DMS 273 (cell line): ENCODE results near the gene PPP4R2.
"Not testable (repeated sequence)": the region's sequence is repeated elsewhere in the genome, so short reads cannot be mapped to it uniquely, and the experiment has no call there.

Experiments used
- DNase-seq: peaks from one replicate; lab custom pipeline; 2025; ENCODE audit not compliant: unreplicated experiment; lab: John Stamatoyannopoulos, UW

PPP4R2 gene

DNA sequence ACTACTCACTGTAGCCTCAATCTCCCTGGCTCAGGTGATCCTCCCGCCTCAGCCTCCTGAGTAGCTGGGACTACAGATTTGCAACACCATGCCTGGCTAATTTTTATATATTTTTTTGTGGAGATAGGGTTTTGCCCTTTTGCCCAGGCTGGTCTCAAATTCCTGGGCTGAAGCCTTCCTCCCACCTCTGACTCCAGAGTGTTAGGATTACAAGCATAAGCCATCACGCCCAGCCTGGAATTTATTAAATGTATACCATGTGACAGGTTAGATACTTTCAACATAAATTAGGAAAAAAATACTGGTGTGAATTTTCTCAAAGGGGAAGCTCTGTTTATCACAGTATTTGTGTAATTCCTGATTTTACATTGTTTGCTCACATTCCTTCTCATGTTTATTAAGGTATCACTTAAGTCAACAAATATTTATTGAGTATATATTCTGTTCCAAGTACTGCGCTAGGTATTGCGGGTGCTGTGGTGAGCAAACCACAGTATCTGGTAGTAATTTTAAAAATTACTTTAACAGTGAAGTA is 24.8 kb downstream of the PPP4R2 start:
- DNase-seq = no peak

DNA sequence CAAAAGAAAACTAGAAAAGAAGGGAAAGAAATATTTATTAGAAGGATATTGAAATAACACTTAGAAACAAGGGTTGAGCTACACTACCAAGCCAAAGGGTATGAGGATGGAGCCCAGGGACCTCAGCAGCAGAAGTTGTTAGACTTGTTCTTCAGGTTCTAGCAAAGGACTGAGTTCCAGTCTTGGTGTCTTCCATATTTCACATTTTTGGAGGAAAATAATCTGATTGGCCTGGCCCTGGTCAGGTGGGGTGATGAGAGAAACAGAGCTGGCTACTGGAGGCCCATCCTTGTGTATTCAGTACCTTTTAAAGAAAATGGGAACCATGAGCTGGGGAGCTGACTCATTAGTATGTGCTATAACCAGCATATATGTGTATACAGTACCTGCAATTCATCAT is 28.2 kb downstream of the PPP4R2 start:
- no peak for DNase-seq

DNA sequence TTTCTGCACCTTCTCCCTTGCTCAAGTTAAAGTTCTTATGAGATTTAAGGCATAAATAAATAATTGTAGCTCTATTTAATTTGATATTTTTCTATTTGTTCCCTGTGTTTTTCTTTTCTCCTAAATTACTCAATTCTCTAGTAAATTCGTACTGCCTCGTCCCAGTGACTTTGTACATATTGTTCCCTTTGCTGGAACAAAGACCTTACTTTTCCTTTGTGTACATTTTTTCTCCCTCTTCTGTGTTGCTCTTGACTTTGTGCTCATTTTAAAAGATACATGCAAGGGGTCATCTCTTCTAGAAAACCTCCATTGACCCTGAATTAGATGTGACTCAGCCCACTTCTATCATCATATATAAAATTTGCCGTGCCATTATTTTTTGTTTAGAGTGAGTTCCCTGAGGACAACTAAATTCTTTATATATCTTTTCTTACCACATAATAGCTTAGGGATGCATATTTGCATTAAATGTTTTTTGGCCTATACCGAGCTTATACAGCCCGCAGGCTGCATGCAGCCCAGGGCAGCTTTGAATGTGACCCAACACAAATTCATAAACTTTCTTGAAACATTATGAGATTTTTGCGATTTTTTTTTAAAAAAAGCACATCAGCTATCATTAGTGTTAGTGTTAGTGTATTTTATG is 29.6 kb downstream of the PPP4R2 start:
- DNase-seq = no peak

DNA sequence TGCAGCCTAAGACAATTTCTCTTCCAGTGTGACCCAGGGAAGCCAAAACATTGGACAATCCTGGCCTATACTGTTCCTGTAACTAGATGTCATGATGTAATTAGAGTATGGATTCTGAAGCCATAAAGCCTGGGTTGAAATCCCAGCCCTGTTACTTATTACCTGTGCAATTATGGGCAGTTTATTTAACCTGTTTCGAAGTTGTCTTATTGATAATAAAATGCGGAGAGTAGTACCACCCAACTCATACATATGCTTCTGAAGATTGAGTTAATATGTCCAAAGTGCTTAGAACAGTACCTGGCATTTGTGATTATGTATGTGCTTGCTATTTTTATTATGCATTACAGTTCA is 30.1 kb downstream of the PPP4R2 start:
- DNase-seq = no peak

DNA sequence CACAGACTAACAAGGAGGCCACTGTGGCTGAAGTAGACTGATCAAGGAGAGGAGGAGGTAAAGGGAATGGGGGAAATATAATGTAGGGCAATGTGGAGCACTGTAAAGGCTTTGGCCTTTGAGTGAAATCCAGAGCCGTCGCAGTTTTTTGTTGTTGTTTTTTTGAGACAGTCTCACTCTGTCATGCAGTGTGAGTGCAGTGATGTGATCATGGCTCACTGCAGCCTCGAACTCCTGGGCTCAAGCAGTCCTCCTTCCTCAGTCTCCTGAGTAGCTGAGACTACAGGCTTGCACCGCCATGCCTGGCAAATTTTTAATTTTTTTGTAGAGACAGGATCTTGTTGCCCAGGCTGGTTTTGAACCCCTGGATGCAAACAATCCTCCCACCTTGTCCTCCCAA is 32.2 kb downstream of the PPP4R2 start:
- DNase-seq = no peak

DNA sequence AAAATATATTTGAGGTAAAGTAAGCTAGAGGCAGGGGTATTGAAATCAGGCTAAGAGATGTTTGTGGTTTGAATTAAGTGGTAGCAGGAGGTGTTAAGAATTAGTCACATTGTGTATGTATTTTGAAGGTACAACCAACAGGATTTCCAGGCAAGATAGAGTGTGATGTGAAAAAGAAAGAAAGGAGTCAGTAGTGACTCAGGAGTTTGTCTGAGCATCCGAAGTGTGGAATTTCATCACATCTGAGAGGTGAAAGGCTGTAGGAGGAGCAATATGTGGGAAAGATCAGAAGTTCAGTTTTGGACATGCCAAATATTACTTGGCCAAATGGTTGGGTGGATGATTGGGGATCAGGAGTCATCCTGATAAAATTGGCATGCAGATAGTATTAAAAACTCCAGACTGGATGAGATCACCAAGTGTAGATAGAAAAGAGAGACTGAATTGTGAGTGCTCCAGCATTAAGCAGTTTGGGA is 32.7 kb downstream of the PPP4R2 start:
- no peak for DNase-seq

DNA sequence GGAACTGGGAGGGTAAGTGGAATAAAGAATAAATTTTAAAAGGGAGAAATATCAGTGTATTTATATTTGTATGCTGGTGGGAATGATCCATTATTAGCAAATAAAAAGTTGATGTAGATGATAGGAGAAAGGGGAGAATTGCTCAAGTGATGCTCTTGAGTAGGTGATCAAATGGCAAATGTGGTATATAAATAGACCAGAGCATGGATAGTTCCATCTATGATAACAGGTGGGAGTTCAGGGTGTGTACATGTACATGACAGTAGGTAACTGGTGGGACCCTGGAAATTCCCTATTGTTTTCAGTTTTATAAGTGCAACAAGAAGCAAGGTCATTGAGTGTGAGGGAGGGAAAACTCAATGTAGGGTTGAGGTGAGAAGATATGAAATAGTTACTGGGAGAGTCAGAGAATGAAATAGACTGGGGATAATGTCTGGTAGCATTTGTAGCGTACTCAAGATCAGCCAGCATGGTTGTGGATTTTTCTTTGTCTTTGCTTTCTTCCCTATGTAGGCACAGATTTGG is 33.5 kb downstream of the PPP4R2 start:
- DNase-seq = no peak

DNA sequence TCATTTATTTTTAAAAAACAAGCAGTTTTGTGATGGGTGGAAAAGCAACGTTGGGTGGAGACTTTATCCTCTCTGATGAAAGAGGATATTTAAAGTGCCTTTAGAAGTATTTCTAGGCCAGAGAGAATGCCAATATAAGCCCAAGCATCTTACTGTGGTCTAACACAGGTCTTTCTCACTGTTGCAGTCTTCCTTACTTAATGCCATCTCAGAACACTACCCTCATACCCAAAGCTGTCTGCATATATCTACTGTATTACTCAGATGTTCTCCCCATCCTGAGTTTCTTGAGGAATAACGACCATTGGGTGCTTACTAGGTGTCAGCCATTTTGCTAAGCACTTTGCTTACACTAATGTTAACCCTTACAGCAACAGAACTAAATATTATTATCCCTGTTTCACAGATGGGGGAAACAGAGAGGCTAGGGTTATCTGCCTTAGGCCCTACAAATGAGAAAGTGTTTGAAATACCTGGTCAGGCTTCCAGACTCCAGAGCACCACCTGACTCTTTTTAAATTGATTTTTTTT is 35.0 kb downstream of the PPP4R2 start:
- no peak for DNase-seq

DNA sequence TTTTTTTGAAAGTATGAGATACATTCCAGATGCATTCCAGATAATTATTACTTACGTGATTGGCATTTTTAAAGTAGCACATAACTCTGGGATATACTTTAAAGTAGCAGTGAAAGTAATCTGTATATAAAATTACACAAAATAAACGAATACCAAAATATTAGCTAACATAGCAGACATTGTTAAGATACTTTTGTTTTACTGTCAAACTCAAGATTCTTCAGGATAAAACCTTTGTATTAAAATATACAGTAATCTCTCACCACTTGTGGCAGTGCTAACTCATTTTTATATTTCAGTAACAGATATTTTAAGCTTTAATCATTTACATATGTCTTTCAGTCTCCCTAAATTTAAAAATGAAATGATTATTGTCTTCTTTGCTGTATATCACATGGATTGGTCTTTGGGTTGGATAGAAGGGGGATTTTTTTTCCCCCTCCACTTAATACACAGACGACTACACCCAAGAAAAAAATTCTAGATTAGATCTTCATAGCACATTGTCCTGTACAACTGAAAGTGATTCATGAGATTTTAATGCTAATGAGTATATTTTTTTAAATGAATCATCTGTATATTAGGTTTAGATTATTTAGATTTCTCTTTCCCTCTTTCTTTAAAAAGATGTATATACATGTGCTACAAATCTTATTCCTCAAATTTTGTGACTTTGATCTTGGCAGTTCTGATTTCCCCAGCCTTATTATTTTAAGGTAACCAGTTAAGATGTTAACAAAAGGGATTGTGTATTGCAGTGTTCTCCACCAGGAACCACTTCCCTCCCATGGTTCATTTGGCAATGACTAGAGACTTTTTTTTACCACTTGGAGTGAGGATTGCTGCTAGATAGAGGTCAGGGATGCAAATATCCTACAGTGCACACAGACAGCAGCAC is 40.3 kb downstream of the PPP4R2 start:
- DNase-seq = no peak

DNA sequence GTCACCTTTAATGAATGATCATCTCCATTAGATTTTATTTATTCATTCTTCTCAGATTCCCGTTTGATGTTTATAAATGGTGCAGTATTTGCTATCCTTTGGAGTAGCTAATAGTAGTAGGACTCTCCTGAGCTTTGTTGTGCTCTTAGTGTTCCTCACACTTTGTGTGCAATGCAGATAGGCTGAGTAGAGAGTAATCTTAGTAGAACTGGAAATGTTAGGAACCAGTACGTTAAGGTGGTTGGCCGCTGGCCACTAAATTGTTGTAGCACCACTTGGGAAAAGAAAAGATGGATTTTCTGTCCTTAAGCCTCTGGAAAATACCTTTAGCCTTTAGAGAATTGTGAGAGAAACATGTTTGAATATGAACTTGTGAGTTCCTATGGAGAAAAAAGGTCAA is 44.9 kb downstream of the PPP4R2 start:
- DNase-seq = no peak

DNA sequence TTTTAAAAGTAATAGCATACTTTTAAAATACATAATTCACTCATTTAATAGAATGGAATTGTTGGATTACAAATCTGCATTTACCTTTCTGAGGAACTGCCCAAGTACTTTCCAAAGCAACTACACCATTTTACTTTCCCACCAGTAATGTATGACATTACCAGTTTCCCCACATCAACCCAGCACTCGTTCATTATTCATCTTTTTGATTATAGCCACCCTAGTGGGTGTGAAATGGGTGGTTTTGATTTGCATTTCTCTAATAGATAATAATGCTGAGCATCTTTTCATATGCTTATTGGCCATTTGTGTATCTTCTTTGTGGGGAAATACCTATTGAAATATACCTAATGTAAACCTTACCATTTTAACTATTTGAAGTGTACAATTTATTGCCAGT is 46.8 kb downstream of the PPP4R2 start:
- DNase-seq = no peak

DNA sequence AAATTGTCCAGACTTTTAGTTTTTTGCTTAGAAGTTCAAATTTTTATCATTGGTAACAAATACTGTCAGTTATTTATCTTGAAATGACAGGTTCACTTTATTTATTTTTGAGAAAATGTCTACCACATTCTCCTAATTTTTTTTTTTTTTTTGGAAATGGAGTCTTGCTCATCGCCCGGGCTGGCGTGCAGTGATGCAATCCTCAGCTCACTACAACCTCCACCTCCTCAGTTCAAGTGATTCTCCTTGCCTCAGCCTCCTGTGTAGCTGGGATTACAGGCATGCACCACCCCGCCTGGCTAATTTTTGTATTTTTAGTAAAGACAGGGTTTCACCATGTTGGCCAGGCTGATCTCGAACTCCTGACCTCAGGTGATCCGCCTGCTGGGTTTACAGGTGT is 48.8 kb downstream of the PPP4R2 start:
- DNase-seq = no peak

DNA sequence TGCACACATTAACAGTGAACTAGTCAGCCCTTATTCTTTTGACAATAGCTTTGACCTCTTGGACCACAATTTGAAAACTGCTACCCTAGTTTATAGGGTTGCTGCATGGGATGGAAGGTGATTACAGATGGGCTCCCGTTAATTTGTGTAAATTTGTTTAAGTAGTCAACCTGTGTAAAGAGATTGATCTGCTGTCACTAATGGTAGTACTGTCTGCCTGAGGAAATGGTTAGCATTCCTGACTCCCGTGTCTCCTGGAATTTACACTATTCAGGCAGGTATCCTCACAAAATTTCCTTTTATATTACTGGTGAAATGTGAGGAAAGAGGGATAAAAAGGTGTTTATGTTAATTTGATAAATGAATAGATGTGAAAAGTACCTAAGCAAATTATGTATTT is 49.6 kb downstream of the PPP4R2 start:
- DNase-seq = no peak

DNA sequence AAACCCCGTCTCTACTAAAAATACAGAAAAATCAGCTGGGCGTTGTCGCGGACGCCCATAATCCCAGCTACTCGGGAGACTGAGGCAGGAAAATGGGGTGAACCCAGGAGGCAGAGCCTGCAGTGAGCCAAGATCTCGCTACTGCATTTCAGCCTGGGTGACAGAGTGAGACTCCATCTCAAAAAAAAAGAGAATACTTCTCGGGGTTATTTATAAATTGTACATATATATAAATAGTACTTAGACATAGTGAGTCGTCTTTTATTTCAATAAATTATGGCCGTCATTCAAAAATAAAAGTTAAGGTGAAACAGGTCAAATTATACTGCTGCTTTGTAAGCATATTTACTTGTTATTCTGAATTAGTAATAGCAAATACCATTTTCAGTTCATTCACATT is 52.7 kb downstream of the PPP4R2 start:
- no peak for DNase-seq

DNA sequence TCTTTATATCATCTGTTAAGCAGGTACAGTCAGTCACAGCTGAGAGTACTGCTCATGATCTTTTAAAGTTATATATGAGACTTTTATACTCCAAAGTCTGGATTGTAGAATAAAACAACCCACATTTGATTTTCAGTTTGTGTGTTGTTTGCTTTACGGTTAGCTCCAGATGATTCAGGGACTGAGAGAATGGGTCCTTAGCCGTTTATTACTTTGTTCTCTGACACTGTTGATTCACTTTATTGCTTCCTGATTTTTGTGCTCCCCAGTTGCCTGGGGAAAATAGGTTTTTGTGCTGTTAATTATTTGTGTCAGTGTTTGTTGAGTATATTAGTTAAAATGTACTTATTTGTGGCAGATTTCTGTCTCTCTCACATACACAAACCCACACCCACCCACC is 56.2 kb downstream of the PPP4R2 start:
- DNase-seq = no peak

DNA sequence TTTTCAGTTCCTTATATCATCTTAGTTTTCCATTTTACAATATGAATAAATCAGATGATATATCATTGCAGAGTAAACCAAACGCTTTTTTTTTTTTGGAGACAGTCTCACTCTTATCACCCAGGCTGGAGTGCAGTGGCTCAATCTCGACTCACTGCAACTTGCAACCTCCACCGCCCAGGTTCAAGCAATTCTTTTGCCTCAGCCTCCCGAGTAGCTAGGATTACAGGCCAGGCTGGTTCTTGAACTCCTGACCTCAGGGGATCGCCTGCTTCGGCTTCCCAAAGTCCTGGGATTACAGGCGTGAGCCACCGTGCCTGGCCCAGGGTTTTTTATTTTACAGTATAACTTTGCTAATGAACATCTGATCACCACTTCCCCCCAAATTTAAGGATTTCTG is 59.0 kb downstream of the PPP4R2 start:
- no peak for DNase-seq

DNA sequence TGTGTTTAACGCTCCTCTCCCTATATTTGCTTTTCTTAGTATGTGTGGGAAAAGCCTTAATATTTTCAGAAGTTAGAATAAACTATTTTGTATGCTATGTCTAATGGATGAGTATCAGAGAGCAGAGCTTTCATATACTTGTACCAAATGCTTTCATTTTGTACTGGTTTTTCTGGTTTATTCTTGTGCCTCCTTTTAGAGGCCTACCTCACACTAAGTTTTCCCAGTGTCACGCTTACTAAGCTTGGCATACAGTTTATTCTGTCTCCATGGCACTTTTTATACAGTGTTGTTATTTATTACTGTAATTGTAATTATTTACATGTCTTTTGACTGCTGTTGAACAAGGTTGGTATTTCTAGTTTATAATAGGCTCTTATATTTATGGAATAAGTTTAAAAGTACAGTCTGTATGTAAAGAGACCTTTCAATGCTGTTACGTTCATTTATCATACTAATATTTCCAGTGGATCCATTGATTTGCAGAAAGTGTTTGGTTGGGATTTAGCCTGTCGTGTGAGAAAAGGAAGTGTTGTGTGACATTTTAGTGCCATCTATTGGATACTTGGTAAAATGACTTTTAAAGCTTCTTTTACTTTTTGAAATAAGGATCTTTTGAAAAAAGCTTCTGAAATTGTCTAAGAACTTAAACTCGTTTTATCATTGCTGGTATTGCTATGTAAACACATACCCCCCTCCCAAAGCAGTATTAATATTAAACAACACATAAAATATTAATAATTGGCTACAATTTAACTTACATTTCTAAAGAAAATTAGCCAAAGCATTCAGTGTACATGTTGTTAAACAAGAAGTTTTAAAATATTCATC is 59.6 kb downstream of the PPP4R2 start:
- DNase-seq = peak; percentile 11

DNA sequence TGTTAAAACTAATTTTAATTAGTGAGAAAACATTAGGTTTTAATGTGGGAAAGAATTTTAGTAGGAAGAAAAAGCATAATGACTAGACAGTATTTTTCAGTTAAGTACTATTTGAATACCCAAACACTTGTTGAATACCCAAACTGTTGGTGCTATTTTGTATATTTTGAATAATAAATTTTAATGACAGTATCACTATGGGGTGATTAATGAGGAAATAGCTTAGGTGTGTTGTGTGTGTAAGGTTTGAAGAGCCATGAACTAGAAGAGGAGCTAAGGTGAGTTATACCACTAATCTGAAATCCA is 60.2 kb downstream of the PPP4R2 start:
- no peak for DNase-seq

DNA sequence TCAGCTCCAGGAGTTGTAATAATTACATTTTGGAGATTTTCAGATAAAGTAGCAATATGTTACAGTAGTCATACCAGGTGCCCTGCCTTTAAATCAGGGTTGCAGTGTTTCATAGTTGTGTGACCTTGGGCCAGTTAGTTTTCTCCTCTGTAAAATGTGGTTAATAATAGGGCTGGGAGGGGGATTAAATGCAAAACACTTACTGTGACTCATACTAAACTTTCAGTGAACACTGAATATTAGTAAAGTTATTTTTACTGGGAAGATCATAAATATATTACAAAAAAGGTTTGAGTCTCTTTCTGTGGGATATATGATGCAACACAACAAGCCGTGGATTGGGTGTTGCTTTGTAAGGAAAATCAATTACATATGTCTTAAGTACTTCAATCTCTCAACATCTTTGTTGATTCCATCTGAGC is 63.7 kb downstream of the PPP4R2 start:
- DNase-seq = no peak

DNA sequence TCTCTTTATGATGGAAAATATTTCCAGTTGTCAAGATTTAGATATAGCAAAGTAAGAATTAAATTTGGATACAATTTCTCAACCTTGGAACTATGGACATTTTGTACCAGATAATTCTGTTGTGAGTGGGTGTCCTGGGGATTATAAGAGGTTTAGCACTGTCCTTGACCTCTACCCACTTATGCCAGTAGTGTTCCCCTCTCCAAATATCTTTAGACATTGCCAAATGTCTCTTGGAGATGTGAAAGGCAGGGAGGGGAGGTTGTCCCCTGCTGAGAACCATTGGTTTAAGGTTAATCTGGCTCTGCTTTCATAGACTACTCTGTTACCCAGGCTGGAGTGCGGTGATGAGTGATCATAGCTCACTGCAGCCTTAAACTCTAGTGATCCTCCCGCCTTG is 64.8 kb downstream of the PPP4R2 start, which contains the start of gene EBLN2:
TSS of gene EBLN2 (plus strand) at position 244 of the 400 bp plus-strand sequence. CDS start 423 bp downstream, outside the sequence.
- no peak for DNase-seq

DNA sequence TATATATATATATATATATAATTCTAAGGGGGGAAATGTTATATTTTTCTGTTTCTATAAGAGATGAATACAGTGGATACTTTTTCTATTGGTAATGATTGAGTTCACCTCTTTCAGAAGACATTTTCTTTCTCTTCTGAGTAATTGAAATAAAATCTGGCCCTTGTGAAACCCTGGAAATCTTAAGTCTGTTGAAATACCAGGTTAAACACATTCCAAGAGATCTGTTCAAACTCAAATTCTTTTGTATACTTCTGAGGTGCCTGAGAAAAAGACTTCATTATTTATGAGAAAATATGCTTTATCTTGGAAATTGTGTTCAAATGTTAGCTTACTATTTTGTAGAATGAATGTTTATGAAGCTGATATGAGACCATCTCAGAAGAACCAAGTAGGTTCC is 69.6 kb downstream of the PPP4R2 start:
- not testable (repeated sequence) for DNase-seq
